H9 (cell line): ENCODE measurements around the gene MRTFB. TPM values are rescaled to one million over a fixed set of nuclear protein-coding genes. Genes with fewer than 3 reads are reported as not detected.

Experiments used
- DNase-seq: peaks from one replicate; pipeline ENCODE4 v3.0.0-alpha.2; 2017
- H2AFZ ChIP-seq: one replicate; pipeline ENCODE4 v1.6.1; 2013; ENCODE audit warnings: mild to moderate bottlenecking, low read length, control low read depth, moderate library complexity
- H2AK5ac ChIP-seq: 2 replicates; pipeline ENCODE4 v1.6.1; 2013; ENCODE audit warnings: low read length, control low read depth, mixed read lengths; ENCODE audit not compliant: insufficient read length
- H2BK120ac ChIP-seq: one replicate; pipeline ENCODE4 v1.6.1; 2013; ENCODE audit warnings: low read depth, mild to moderate bottlenecking, low read length, control low read depth, inconsistent platforms; ENCODE audit not compliant: poor library complexity, severe bottlenecking
- H2BK12ac ChIP-seq: 2 replicates; pipeline ENCODE4 v1.6.1; 2013; ENCODE audit warnings: low read length, control low read depth, mixed read lengths, low read depth; ENCODE audit not compliant: insufficient read length
- H2BK15ac ChIP-seq: 2 replicates; pipeline ENCODE4 v1.6.1; 2013; ENCODE audit warnings: low read depth, low read length, control low read depth
- H2BK20ac ChIP-seq: one replicate; pipeline ENCODE4 v1.6.1; 2013; ENCODE audit warnings: low read depth, mild to moderate bottlenecking, low read length, control low read depth, inconsistent platforms; ENCODE audit not compliant: poor library complexity, severe bottlenecking
- H2BK5ac ChIP-seq: 2 replicates; pipeline ENCODE4 v1.6.1; 2013; ENCODE audit warnings: low read length, control low read depth, mixed read lengths; ENCODE audit not compliant: insufficient read length
- H3K14ac ChIP-seq: 2 replicates; pipeline ENCODE4 v1.6.1; 2013; ENCODE audit warnings: low read length, control low read depth; ENCODE audit not compliant: insufficient read depth
- H3K18ac ChIP-seq: 2 replicates; pipeline ENCODE4 v1.6.1; 2013; ENCODE audit warnings: low read depth, mild to moderate bottlenecking, mixed read lengths, low read length, control low read depth; ENCODE audit not compliant: insufficient read length
- H3K23ac ChIP-seq: 2 replicates; pipeline ENCODE4 v1.6.1; 2013; ENCODE audit warnings: low read length, control low read depth, mixed read lengths, low read depth; ENCODE audit not compliant: insufficient read length
- H3K23me2 ChIP-seq: 2 replicates; pipeline ENCODE4 v1.6.1; 2013; ENCODE audit warnings: low read depth, mild to moderate bottlenecking, mixed read lengths, low read length, control low read depth; ENCODE audit not compliant: insufficient read length, poor library complexity, severe bottlenecking
- H3K27ac ChIP-seq: 2 replicates; pipeline ENCODE4 v1.5.1; 2013; ENCODE audit warnings: low read length, control low read depth, mixed read lengths, low read depth; ENCODE audit not compliant: insufficient read length
- H3K27me3 ChIP-seq: 2 replicates; pipeline ENCODE4 v1.6.1; 2013; ENCODE audit warnings: low read length, control low read depth, inconsistent platforms; ENCODE audit not compliant: insufficient read depth
- H3K4ac ChIP-seq: 2 replicates; pipeline ENCODE4 v1.6.1; 2013; ENCODE audit warnings: low read depth, mild to moderate bottlenecking, control low read depth, inconsistent platforms, low read length, moderate library complexity
- H3K4me1 ChIP-seq: 2 replicates; pipeline ENCODE4 v1.6.1; 2013; ENCODE audit warnings: low read length, control low read depth, inconsistent platforms; ENCODE audit not compliant: insufficient read depth
- H3K4me2 ChIP-seq: 2 replicates; pipeline ENCODE4 v1.6.1; 2013; ENCODE audit warnings: low read length, control low read depth, mixed read lengths; ENCODE audit not compliant: insufficient read length, insufficient read depth
- H3K56ac ChIP-seq: 2 replicates; pipeline ENCODE4 v1.6.1; 2013; ENCODE audit warnings: low read depth, mild to moderate bottlenecking, mixed read lengths, low read length, control low read depth; ENCODE audit not compliant: insufficient read length
- H3K79me1 ChIP-seq: 2 replicates; pipeline ENCODE4 v1.6.1; 2013; ENCODE audit warnings: low read depth, mild to moderate bottlenecking, moderate library complexity, low read length, control low read depth, inconsistent platforms; ENCODE audit not compliant: insufficient read depth, poor library complexity, severe bottlenecking
- H3K79me2 ChIP-seq: 2 replicates; pipeline ENCODE4 v1.6.1; 2013; ENCODE audit warnings: low read length, control low read depth, inconsistent platforms; ENCODE audit not compliant: insufficient read depth
- H3K9ac ChIP-seq: 2 replicates; pipeline ENCODE4 v1.6.1; 2013; ENCODE audit warnings: low read length, control low read depth, mixed read lengths; ENCODE audit not compliant: insufficient read length; ENCODE audit errors: extremely low read depth
- H3K9me3 ChIP-seq: one replicate; pipeline ENCODE4 v1.6.1; 2013; ENCODE audit warnings: low read depth, low read length, inconsistent platforms; ENCODE audit not compliant: control insufficient read depth
- H3T11ph ChIP-seq: one replicate; pipeline ENCODE4 v1.6.1; 2013; ENCODE audit warnings: mild to moderate bottlenecking, low read length, control low read depth, inconsistent platforms
- H4K20me1 ChIP-seq: one replicate; pipeline ENCODE4 v1.6.1; 2013; ENCODE audit not compliant: control insufficient read depth, insufficient read length, insufficient read depth
- H4K5ac ChIP-seq: 2 replicates; pipeline ENCODE4 v1.6.1; 2013; ENCODE audit warnings: low read depth, mild to moderate bottlenecking, mixed read lengths, low read length, control low read depth; ENCODE audit not compliant: insufficient read length
- H4K8ac ChIP-seq: replicated peaks from 2 replicates; pipeline ENCODE4 v1.6.1; 2013; ENCODE audit warnings: low read length, control low read depth, mixed read lengths, low read depth; ENCODE audit not compliant: insufficient read length
- H4K91ac ChIP-seq: 2 replicates; pipeline ENCODE4 v1.6.1; 2013; ENCODE audit warnings: low read depth, mild to moderate bottlenecking, moderate library complexity, mixed read lengths, low read length, control low read depth; ENCODE audit not compliant: insufficient read length
- H3K27ac Mint-ChIP-seq, 3 experiments: 2 replicates in 2 of 3; 3 replicates in 1 of 3; pipeline ENCODE4 v1.8.0; 2020 to 2021; ENCODE audit warnings: mixed read lengths in 3 of 3, mild to moderate bottlenecking in 1 of 3, moderate library complexity in 1 of 3
- H3K27me3 Mint-ChIP-seq: 2 replicates; pipeline ENCODE4 v1.8.0; 2021; ENCODE audit warnings: low read depth, mild to moderate bottlenecking, moderate library complexity, mixed read lengths
- H3K36me3 Mint-ChIP-seq, 3 experiments: 2 replicates in 2 of 3; 3 replicates in 1 of 3; pipeline ENCODE4 v1.8.0; 2020 to 2021; ENCODE audit warnings: low read depth in 3 of 3, mixed read lengths in 3 of 3; ENCODE audit not compliant: insufficient read depth in 1 of 3
- H3K4me1 Mint-ChIP-seq, 2 experiments: 2 replicates each; pipeline ENCODE4 v1.8.0; 2020; ENCODE audit warnings: mixed read lengths in 2 of 2
- H3K4me3 Mint-ChIP-seq, 2 experiments: 2 replicates in 1 of 2; 3 replicates in 1 of 2; pipeline ENCODE4 v1.8.0; 2020 to 2021; ENCODE audit warnings: mild to moderate bottlenecking in 2 of 2, mixed read lengths in 2 of 2, moderate library complexity in 1 of 2
- H3K9me3 Mint-ChIP-seq, 2 experiments: 2 replicates in 1 of 2; 3 replicates in 1 of 2; pipeline ENCODE4 v1.8.0; 2020; ENCODE audit warnings: mild to moderate bottlenecking in 2 of 2, mixed read lengths in 2 of 2, moderate library complexity in 1 of 2
- CTCF ChIP-seq: fragments of 200-600 bp; sonication (generic); conservative IDR thresholded peaks from 3 replicates; pipeline ENCODE4 v1.8.0; 2021; ENCODE audit warnings: antibody characterized with exemption, mild to moderate bottlenecking
- WGBS: extraction: QIAGEN DNeasy Blood & Tissue Kit; methylation state at CpG from one replicate; pipeline ENCODE4 v1.1.7; 2013; ENCODE audit warnings: missing lambda C conversion rate, low lambda C conversion rate, mixed read lengths; ENCODE audit not compliant: insufficient read length; ENCODE audit errors: extremely low coverage; 5-methylcytosine and 5-hydroxymethylcytosine counted together
- total RNA-seq: library from RNA; stranded (reverse); gene quantifications from 2 replicates; pipeline ENCODE4 v1.2.1, GENCODE V29; 2021

MRTFB gene
- total RNA-seq, 1 experiment from 2014 or later, result 29.9 TPM

- H3K56ac ChIP-seq, result no peak overlapping the region
- no peak overlapping the region for H3K9ac ChIP-seq
- H3K14ac ChIP-seq, result no peak overlapping the region
- no peak overlapping the region for H3K23ac ChIP-seq
- H2BK120ac ChIP-seq, result no peak overlapping the region
- no peaks in the 10 kb centered on the region for H3K36me3 Mint-ChIP-seq
- no peak overlapping the region for H3T11ph ChIP-seq
- no peak overlapping the region for H3K4me2 ChIP-seq
- no peak for DNase-seq
- no peak overlapping the region for H2BK12ac ChIP-seq
- no peak overlapping the region for H2BK20ac ChIP-seq
- H4K5ac ChIP-seq, result no peak overlapping the region
- H3K79me1 ChIP-seq, result no peaks in the 10 kb centered on the region
- no peak overlapping the region for H3K27ac Mint-ChIP-seq
- no peaks in the 10 kb centered on the region; the same call in 1 of the 2 replicates for H3K79me2 ChIP-seq
- H3K9me3 ChIP-seq, result no peaks in the 10 kb centered on the region
- peaks cover 13% of the 10 kb centered on the region for H3K23me2 ChIP-seq
- H3K4ac ChIP-seq, result no peak overlapping the region
- no CpG with 5 or more reads among the region's 24 CpGs for WGBS
- no peak overlapping the region for H2BK5ac ChIP-seq
- H3K4me3 Mint-ChIP-seq, result no peak overlapping the region
- H2BK15ac ChIP-seq, result no peak overlapping the region
- peaks cover 24% of the 10 kb centered on the region for H3K27me3 Mint-ChIP-seq
- no peak for TF ChIP-seq CTCF
- no peaks in the 10 kb centered on the region; a peak in 1 of 5 replicates for H3K9me3 Mint-ChIP-seq
- no peak overlapping the region for H2AFZ ChIP-seq
- H4K20me1 ChIP-seq, result no peaks in the 10 kb centered on the region
- H3K4me1 ChIP-seq, result no peaks in the 10 kb centered on the region; the same call in 1 of the 2 replicates
- H3K18ac ChIP-seq, result no peak overlapping the region
- no peaks in the 10 kb centered on the region for H3K27me3 ChIP-seq
- H3K4me1 Mint-ChIP-seq, result peaks cover 13% of the 10 kb centered on the region in 2 experiments
- no peak overlapping the region for H2AK5ac ChIP-seq
- no peak overlapping the region for H4K91ac ChIP-seq
- H4K8ac ChIP-seq, result no peak overlapping the region
- no peak overlapping the region for H3K27ac ChIP-seq
These were observed 227.4 kb downstream of the MRTFB start for GRCh38 chr16:14298374-14299122.
